ENCODE data around the gene TMEM205. TPM values are rescaled to one million over a fixed set of nuclear protein-coding genes. Genes with fewer than 3 reads are reported as not detected.

The TMEM205 gene
- total and polyA plus RNA-seq, 2 experiments from 2014 or later: 123 to 293 TPM

GRCh38 chr19:11335449-11336146, 10.5 kb downstream of the TMEM205 start:
- H3K79me2 ChIP-seq (replicated peaks; ENCODE audit: insufficient read depth): no peaks in the 10 kb centered on the region
- no peaks in the 10 kb centered on the region for H3K36me3 ChIP-seq (ENCODE audit: insufficient read depth)
- H3F3A ChIP-seq (replicated peaks; ENCODE audit: low read depth): 0 out of 2 replicates have a peak, but pooled peaks cover 3% of the 10 kb centered on the region
- H3K27me3 Mint-ChIP-seq (ENCODE audit: insufficient read depth, low read depth, poor library complexity): peaks cover 11% of the 10 kb centered on the region
- H3K9me2 ChIP-seq (ENCODE audit: insufficient read depth): no peaks in the 10 kb centered on the region
- no peaks in the 10 kb centered on the region for H3K27me3 ChIP-seq (ENCODE audit: insufficient read depth)
- peaks cover 31% of the 10 kb centered on the region for H3K36me3 Mint-ChIP-seq (ENCODE audit: low read depth)
- H3K4me3 ChIP-seq: no peak overlapping the region
- H3K4me3 Mint-ChIP-seq: no peak overlapping the region; the same call in 2 of the 3 replicates
- TF ChIP-seq REST (IDR thresholded peaks at IDR 0.05; ENCODE audit: unreplicated experiment): no peak
- no peak for TF ChIP-seq JUNB (IDR thresholded peaks at IDR 0.05; ENCODE audit: unreplicated experiment)
- no peak for TF ChIP-seq ZNF331 (CRISPR knock-in tag; IDR thresholded peaks at IDR 0.05; ENCODE audit: low read depth)
- TF ChIP-seq EZH2 (IDR thresholded peaks at IDR 0.05; ENCODE audit: low read depth, unreplicated experiment): no peak
- TF ChIP-seq ZNF114 (CRISPR knock-in tag; IDR thresholded peaks at IDR 0.05): no peak
- no peak for TF ChIP-seq NANOG (IDR thresholded peaks at IDR 0.05; ENCODE audit: borderline replicate concordance)
- TF ChIP-seq ETS1 (IDR thresholded peaks at IDR 0.05): no peak
- no peak for TF ChIP-seq POLR2AphosphoS5 (IDR thresholded peaks at IDR 0.05; ENCODE audit: low read depth)
- TF ChIP-seq STAT1 (IDR thresholded peaks at IDR 0.05; ENCODE audit: unreplicated experiment): no peak
- no peak for TF ChIP-seq ZNF462 (CRISPR knock-in tag; IDR thresholded peaks at IDR 0.05)
- no peak for TF ChIP-seq CREB1 (CRISPR knock-in tag; IDR thresholded peaks at IDR 0.05; ENCODE audit: low read depth)
- TF ChIP-seq CTCF (conservative IDR thresholded peaks at IDR 0.05; ENCODE audit: low read depth in 2 of 2): no peak
- TF ChIP-seq EZH2phosphoT487 (IDR thresholded peaks at IDR 0.05; ENCODE audit: unreplicated experiment): no peak
- H3K4me1 Mint-ChIP-seq: peaks cover 3% of the 10 kb centered on the region; the same call in 2 of the 3 replicates
- no peak for ATAC-seq
- peaks cover 3% of the 10 kb centered on the region; the same call in 1 of the 2 replicates for H3K4me1 ChIP-seq (ENCODE audit: insufficient read depth)
- DNase-seq (ENCODE audit: low spot score): no peak
- no peak overlapping the region for H3K27ac ChIP-seq (ENCODE audit: low read depth)
- no peak overlapping the region for H3K4me2 ChIP-seq
- H2AFZ ChIP-seq: no peak overlapping the region
- no peak overlapping the region for H3K27ac Mint-ChIP-seq
- no peaks in the 10 kb centered on the region; the same call in 1 of the 2 replicates for H4K20me1 ChIP-seq (replicated peaks; ENCODE audit: insufficient read depth)
- no peaks in the 10 kb centered on the region for H3K9me3 Mint-ChIP-seq

Measured in GM23338 (cell line).